Endometrium (tissue), 2 donors: Measurements from ENCODE around the gene SORCS2.

Experiments
- FAIRE-seq: peaks from 2 replicates; lab custom pipeline; 2012; peaks lifted over from hg19 to GRCh38; lab: Jason Lieb, UNC
- donor health status: control.
- donor health status: control.

The SORCS2 gene

GRCh38 chr4:7338876-7339623, 146.7 kb downstream of the SORCS2 start:
- FAIRE-seq: no peak

GRCh38 chr4:7339751-7340552, 147.6 kb downstream of the SORCS2 start:
- FAIRE-seq: no peak

GRCh38 chr4:7340553-7341433, 148.5 kb downstream of the SORCS2 start:
- no peak for FAIRE-seq

GRCh38 chr4:7341491-7342222, 149.3 kb downstream of the SORCS2 start:
- FAIRE-seq: no peak

GRCh38 chr4:7342223-7343080, 150.1 kb downstream of the SORCS2 start:
- FAIRE-seq: no peak

GRCh38 chr4:7343081-7343655, 150.8 kb downstream of the SORCS2 start:
- no peak for FAIRE-seq

GRCh38 chr4:7343950-7344349, 151.6 kb downstream of the SORCS2 start:
- FAIRE-seq: no peak

GRCh38 chr4:7344636-7345155, 152.4 kb downstream of the SORCS2 start:
- no peak for FAIRE-seq

- FAIRE-seq: no peak
Observed at GRCh38 chr4:7347981-7348380, 155.6 kb downstream of the SORCS2 start.

GRCh38 chr4:7348946-7349900, 156.9 kb downstream of the SORCS2 start:
- no peak for FAIRE-seq

- no peak for FAIRE-seq
Observed at GRCh38 chr4:7350396-7350795, 158.1 kb downstream of the SORCS2 start.

- no peak for FAIRE-seq
Observed at GRCh38 chr4:7351014-7351413, 158.7 kb downstream of the SORCS2 start.

GRCh38 chr4:7352486-7352885, 160.1 kb downstream of the SORCS2 start:
- no peak for FAIRE-seq

GRCh38 chr4:7353046-7353790, 160.9 kb downstream of the SORCS2 start:
- FAIRE-seq: no peak

GRCh38 chr4:7353846-7354610, 161.7 kb downstream of the SORCS2 start:
- FAIRE-seq: no peak

- no peak for FAIRE-seq
Observed at GRCh38 chr4:7354927-7355326, 162.6 kb downstream of the SORCS2 start.

GRCh38 chr4:7355795-7356194, 163.5 kb downstream of the SORCS2 start:
- no peak for FAIRE-seq
